Activated CD8-positive, alpha-beta memory T cell treated with anti-CD3 and anti-CD28 coated beads for 4 hours (primary cell): Measurements from ENCODE around the gene HRH4.

Source experiments
- DNase-seq, 2 donors: peaks; one replicate each; pipeline ENCODE4 v3.0.0-alpha.2; 2020; ENCODE audit warnings: low read depth in 2 of 2

HRH4 gene

GRCh38 chr18:24465486-24465885 is 5.0 kb downstream of the HRH4 start:
- no peak for DNase-seq

- no peak for DNase-seq
Observed at GRCh38 chr18:24466771-24467170, 6.3 kb downstream of the HRH4 start.

GRCh38 chr18:24470022-24470618 is 9.7 kb downstream of the HRH4 start:
- no peak for DNase-seq

GRCh38 chr18:24470805-24471204 is 10.4 kb downstream of the HRH4 start:
- DNase-seq = no peak

- DNase-seq = no peak
Observed at GRCh38 chr18:24472591-24472990, 12.2 kb downstream of the HRH4 start.

- no peak for DNase-seq
Observed at GRCh38 chr18:24474406-24474805, 14.0 kb downstream of the HRH4 start.

- DNase-seq = no peak
Observed at GRCh38 chr18:24475926-24476589, 15.6 kb downstream of the HRH4 start.

GRCh38 chr18:24479371-24479770 is 18.9 kb downstream of the HRH4 start:
- DNase-seq = no peak

GRCh38 chr18:24482821-24483220 is 22.4 kb downstream of the HRH4 start:
- DNase-seq = no peak

- no peak for DNase-seq
Observed at GRCh38 chr18:24485681-24486080, 25.2 kb downstream of the HRH4 start.

- DNase-seq = no peak
Observed at GRCh38 chr18:24486684-24487083, 26.2 kb downstream of the HRH4 start.

GRCh38 chr18:24488824-24489493 is 28.5 kb downstream of the HRH4 start:
- DNase-seq = no peak

- no peak for DNase-seq
Observed at GRCh38 chr18:24490539-24490938, 30.1 kb downstream of the HRH4 start.

- DNase-seq = no peak
Observed at GRCh38 chr18:24491927-24492834, 31.7 kb downstream of the HRH4 start.

- DNase-seq = no peak
Observed at GRCh38 chr18:24494586-24494985, 34.1 kb downstream of the HRH4 start.

GRCh38 chr18:24497031-24497754 is 36.8 kb downstream of the HRH4 start:
- DNase-seq = no peak

- no peak for DNase-seq
Observed at GRCh38 chr18:24499814-24500213, 39.4 kb downstream of the HRH4 start.

GRCh38 chr18:24500217-24500616 is 39.8 kb downstream of the HRH4 start:
- no peak for DNase-seq

GRCh38 chr18:24500766-24501165 is 40.3 kb downstream of the HRH4 start:
- DNase-seq = no peak

- no peak for DNase-seq
Observed at GRCh38 chr18:24502667-24503523, 42.5 kb downstream of the HRH4 start.

GRCh38 chr18:24504401-24504800 is 44.0 kb downstream of the HRH4 start:
- DNase-seq = no peak
